Natural killer cell (primary cell): ENCODE data around the gene SLC12A4. TPM values are rescaled to one million over a fixed set of nuclear protein-coding genes. Genes with fewer than 3 reads are reported as not detected.

ENCODE experiments used
- ATAC-seq, 3 donors: fragments of 150-1000 bp in 2 of 3; fragments of 200-7000 bp in 1 of 3; cut with Tn5 transposase; 1 replicate in 1 of 3; 2 replicates in 2 of 3; pipeline ENCODE4 v1.10.0; 2021; ENCODE audit warnings: mild to moderate bottlenecking in 2 of 3, moderate library complexity in 2 of 3
- DNase-seq, 2 donors: peaks; one replicate each; pipeline versions ENCODE4 v3.0.0 to v3.0.0-alpha.2; 2013 to 2021; ENCODE audit warnings: mixed read lengths in 1 of 2
- H3K27ac ChIP-seq: one replicate; pipeline ENCODE4 v1.5.1; 2013; ENCODE audit warnings: mild to moderate bottlenecking, low read length
- H3K27me3 ChIP-seq: one replicate; pipeline ENCODE4 v1.6.1; 2013; ENCODE audit warnings: low read length; ENCODE audit not compliant: control insufficient read depth, insufficient read depth
- H3K36me3 ChIP-seq: one replicate; pipeline ENCODE4 v1.6.1; 2013; ENCODE audit warnings: low read length; ENCODE audit not compliant: control insufficient read depth, insufficient read depth
- H3K4me1 ChIP-seq: one replicate; pipeline ENCODE4 v1.6.1; 2013; ENCODE audit warnings: low read length; ENCODE audit not compliant: control insufficient read depth, insufficient read depth
- H3K4me3 ChIP-seq: one replicate; pipeline ENCODE4 v1.5.1; 2013; ENCODE audit warnings: low read length
- H3K9me3 ChIP-seq: one replicate; pipeline ENCODE4 v1.6.1; 2013; ENCODE audit warnings: low read length; ENCODE audit not compliant: control insufficient read depth, insufficient read depth
- H3K27ac Mint-ChIP-seq, 2 donors: one replicate each; pipeline ENCODE4 v1.8.0; 2022; ENCODE audit warnings: mild to moderate bottlenecking in 2 of 2, mixed read lengths in 2 of 2, moderate library complexity in 1 of 2
- H3K27me3 Mint-ChIP-seq, 2 donors: one replicate each; pipeline ENCODE4 v1.8.0; 2022; ENCODE audit warnings: low read depth in 2 of 2, mixed read lengths in 2 of 2
- H3K36me3 Mint-ChIP-seq: one replicate; pipeline ENCODE4 v1.8.0; 2022; ENCODE audit warnings: mixed read lengths
- H3K4me1 Mint-ChIP-seq, 2 donors: one replicate each; pipeline ENCODE4 v1.8.0; 2022; ENCODE audit warnings: mixed read lengths in 2 of 2
- H3K4me3 Mint-ChIP-seq: one replicate; pipeline ENCODE4 v1.8.0; 2022; ENCODE audit warnings: mild to moderate bottlenecking, moderate library complexity, mixed read lengths
- H3K9me3 Mint-ChIP-seq, 2 donors: one replicate each; pipeline ENCODE4 v1.8.0; 2022; ENCODE audit warnings: mixed read lengths in 2 of 2
- CTCF ChIP-seq: fragments of 200-600 bp; IDR thresholded peaks from one replicate; pipeline ENCODE4 v1.8.0; 2022; ENCODE audit warnings: antibody characterized with exemption
- WGBS: methylation state at CpG from one replicate; pipeline ENCODE4 v1.1.7; 2013; ENCODE audit warnings: missing lambda C conversion rate; ENCODE audit not compliant: insufficient coverage; 5-methylcytosine and 5-hydroxymethylcytosine counted together
- intact Hi-C: fragments of 100-400 bp; cut with micrococcal nuclease; formaldehyde crosslinking; loops from one replicate; pipeline ENCODE4 v1.14.2; 2022
- total RNA-seq, 4 donors: library from RNA; stranded (reverse); fragments of 120-200 nt in 1 of 4; gene quantifications; one replicate each; pipeline versions ENCODE4 v1.2.3 to v1.2.4, GENCODE V29; 2013 to 2022

Gene SLC12A4
- total RNA-seq, 3 donors from 2014 or later (not counting 1 experiment from before 2014, with no cell fraction given): 30.0 to 47.0 (median 30.5) TPM

DNA sequence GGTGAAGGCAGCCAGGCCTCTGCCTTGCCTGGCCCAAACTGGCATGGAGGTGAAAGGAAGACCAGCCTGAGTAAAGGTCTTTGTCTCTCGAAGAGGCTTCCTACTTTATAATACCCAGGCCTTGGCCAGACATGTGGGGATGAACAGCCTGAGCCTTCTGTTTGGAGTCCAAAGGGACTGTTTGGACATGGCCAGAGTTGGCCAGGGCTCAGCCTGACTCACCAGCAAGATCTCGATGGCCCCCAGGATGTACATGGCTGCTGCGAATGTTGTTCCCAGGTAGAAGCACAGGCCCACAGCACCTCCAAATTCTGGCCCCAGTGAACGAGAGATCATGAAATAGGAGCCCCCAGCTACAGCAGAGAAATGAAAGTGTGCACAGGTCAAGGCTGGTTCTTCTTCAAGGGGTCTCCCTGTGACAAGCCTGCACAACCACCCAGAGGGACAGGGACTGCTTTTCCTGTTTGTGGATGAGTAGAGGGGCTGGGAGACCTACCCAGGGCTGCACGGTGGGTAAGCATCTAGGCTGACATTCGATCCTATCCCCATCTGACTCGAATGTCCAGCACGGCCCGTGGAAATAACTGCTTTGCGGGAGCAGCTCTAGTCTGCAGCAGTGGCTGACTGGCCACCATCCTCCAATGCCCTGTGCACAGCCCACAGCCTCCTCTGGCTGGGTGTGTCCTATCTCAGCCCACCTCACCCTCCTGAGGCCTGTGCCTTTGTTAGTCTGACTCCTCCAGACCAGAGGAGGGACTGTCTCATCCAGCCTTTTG, 13.8 kb downstream of the SLC12A4 start:
- TF ChIP-seq CTCF: no peak
- Mint-ChIP-seq H3K27ac (no peak overlapping the region), H3K27me3 (no peaks in the 10 kb centered on the region), H3K9me3 (no peaks in the 10 kb centered on the region), H3K4me3 (no peak overlapping the region), H3K36me3 (no peaks in the 10 kb centered on the region), H3K4me1 (no peaks in the 10 kb centered on the region)
- 96% methylated on average over 10 of the region's 10 CpGs for WGBS
- Histone ChIP-seq H3K4me1 (no peaks in the 10 kb centered on the region), H3K4me3 (no peak overlapping the region), H3K36me3 (peaks cover 19% of the 10 kb centered on the region), H3K27ac (no peak overlapping the region), H3K9me3 (no peaks in the 10 kb centered on the region), H3K27me3 (no peaks in the 10 kb centered on the region)
- DNase-seq: no peak
- ATAC-seq: no peak
- intact Hi-C loops: no loop called here

GRCh38 chr16:67953641-67954375, 14.6 kb downstream of the SLC12A4 start:
- Mint-ChIP-seq H3K4me3 (no peak overlapping the region), H3K36me3 (no peaks in the 10 kb centered on the region), H3K27me3 (no peaks in the 10 kb centered on the region), H3K4me1 (no peaks in the 10 kb centered on the region), H3K9me3 (no peaks in the 10 kb centered on the region), H3K27ac (no peak overlapping the region)
- no peaks in the 10 kb centered on the region for H3K27me3 ChIP-seq
- no peaks in the 10 kb centered on the region for H3K4me1 ChIP-seq
- 97% methylated on average over 7 of the region's 8 CpGs for WGBS
- peaks cover 17% of the 10 kb centered on the region for H3K36me3 ChIP-seq
- intact Hi-C loops: no loop called here
- no peak overlapping the region for H3K4me3 ChIP-seq
- ATAC-seq (no peak), DNase-seq (no peak)
- no peak overlapping the region for H3K27ac ChIP-seq
- TF ChIP-seq CTCF: no peak
- no peaks in the 10 kb centered on the region for H3K9me3 ChIP-seq

- no peak for ATAC-seq
- Mint-ChIP-seq H3K4me1 (no peaks in the 10 kb centered on the region), H3K36me3 (no peaks in the 10 kb centered on the region), H3K9me3 (no peaks in the 10 kb centered on the region), H3K4me3 (no peak overlapping the region), H3K27ac (no peak overlapping the region), H3K27me3 (no peaks in the 10 kb centered on the region)
- intact Hi-C loops: no loop called here
- no peak for DNase-seq
- Histone ChIP-seq H3K36me3 (peaks cover 20% of the 10 kb centered on the region), H3K9me3 (no peaks in the 10 kb centered on the region), H3K27me3 (no peaks in the 10 kb centered on the region), H3K27ac (no peak overlapping the region), H3K4me3 (no peak overlapping the region), H3K4me1 (no peaks in the 10 kb centered on the region)
- 94% methylated on average over 12 of the region's 12 CpGs for WGBS
- no peak for TF ChIP-seq CTCF
Measured at GRCh38 chr16:67951485-67951884, 17.0 kb downstream of the SLC12A4 start.
